OCI-LY1 (cell line): Measurements from ENCODE around the gene SNTG2.

Experiments
- EZH2 ChIP-seq: fragments of 200-600 bp; sonication (generic), shearing (Covaris generic); IDR thresholded peaks from 2 replicates; pipeline ENCODE4 v1.8.0; 2017; ENCODE audit warnings: borderline replicate concordance, mixed run types, mild to moderate bottlenecking, antibody characterized with exemption, low read length, moderate library complexity, mixed read lengths
- TF ChIP-seq, protein P1 (sequence below): fragments of 200-600 bp; sonication (generic), shearing (Covaris generic); IDR thresholded peaks from 2 replicates; pipeline ENCODE4 v1.5.1; 2017; ENCODE audit warnings: mild to moderate bottlenecking, antibody characterized with exemption, low read length, moderate library complexity, mixed read lengths

DNA sequence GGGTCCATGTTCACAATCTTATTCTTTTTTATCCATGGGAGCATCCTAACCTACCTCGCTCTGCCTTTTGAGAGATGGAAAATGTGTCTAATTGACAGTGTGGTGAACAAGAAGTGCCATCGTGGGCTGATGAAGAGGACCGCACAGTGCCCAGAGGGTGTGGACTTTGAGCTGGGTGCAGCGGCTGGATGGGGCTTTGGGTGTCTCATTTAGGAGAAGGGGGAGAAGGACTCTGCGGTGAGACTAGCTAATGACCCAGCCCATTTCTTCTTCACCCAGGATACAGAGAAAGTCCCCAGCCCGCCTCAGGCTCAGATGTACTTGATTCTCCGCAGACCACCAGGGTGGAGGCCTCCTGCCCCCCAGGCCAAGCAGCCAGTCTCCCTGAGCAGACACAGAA lies 33.7 kb upstream of the SNTG2 start:
- TF ChIP-seq, protein P1, sequence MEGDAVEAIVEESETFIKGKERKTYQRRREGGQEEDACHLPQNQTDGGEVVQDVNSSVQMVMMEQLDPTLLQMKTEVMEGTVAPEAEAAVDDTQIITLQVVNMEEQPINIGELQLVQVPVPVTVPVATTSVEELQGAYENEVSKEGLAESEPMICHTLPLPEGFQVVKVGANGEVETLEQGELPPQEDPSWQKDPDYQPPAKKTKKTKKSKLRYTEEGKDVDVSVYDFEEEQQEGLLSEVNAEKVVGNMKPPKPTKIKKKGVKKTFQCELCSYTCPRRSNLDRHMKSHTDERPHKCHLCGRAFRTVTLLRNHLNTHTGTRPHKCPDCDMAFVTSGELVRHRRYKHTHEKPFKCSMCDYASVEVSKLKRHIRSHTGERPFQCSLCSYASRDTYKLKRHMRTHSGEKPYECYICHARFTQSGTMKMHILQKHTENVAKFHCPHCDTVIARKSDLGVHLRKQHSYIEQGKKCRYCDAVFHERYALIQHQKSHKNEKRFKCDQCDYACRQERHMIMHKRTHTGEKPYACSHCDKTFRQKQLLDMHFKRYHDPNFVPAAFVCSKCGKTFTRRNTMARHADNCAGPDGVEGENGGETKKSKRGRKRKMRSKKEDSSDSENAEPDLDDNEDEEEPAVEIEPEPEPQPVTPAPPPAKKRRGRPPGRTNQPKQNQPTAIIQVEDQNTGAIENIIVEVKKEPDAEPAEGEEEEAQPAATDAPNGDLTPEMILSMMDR: no peak
- no peak for TF ChIP-seq EZH2
